Measurements from ENCODE around the gene PRELID3B. TPM values are rescaled to one million over a fixed set of nuclear protein-coding genes. Genes with fewer than 3 reads are reported as not detected.

PRELID3B gene
- total and polyA plus RNA-seq, 2 of the 8 experiments (the other 6 are each of a cell fraction or from before 2014, with no cell fraction given) = 8.1 to 50.5 TPM

- H3K36me3 ChIP-seq (ENCODE audit: control insufficient read depth in 2 of 4, insufficient read depth in 4 of 4, low read length in 3 of 4) = peaks cover 13 to 56% (median 43%) of the 10 kb centered on the region in 4 experiments; a peak in 7 of 8 replicates
- no peaks in the 10 kb centered on the region for H3K9me3 ChIP-seq (ENCODE audit: insufficient read depth in 2 of 2, low read depth in 1 of 2, low read length in 1 of 2)
- H4K20me1 ChIP-seq (replicated peaks in 1 of 2; ENCODE audit: control insufficient read depth in 1 of 2, insufficient read depth in 2 of 2, low read length in 2 of 2) = peaks cover 0 to 4% of the 10 kb centered on the region in 2 experiments
- CTCF ChIA-PET (ENCODE audit: partially characterized antibody) = interaction anchor here (1.8 to 2.0 kb wide), 2 partner anchors 23 to 88 kb away, joined by 5 to 6 read pairs; partner anchors contain the start of gene TUBB1
- H4K5ac ChIP-seq (ENCODE audit: insufficient read length, low read depth, low read length) = no peak overlapping the region
- no peaks in the 10 kb centered on the region for H3K4me1 ChIP-seq (replicated peaks in 1 of 4; ENCODE audit: control insufficient read depth in 3 of 4, insufficient read depth in 4 of 4, low read length in 3 of 4)
- no peak for DNase-seq (ENCODE audit: low read depth in 1 of 2, low spot score in 2 of 2)
- H2BK5ac ChIP-seq (ENCODE audit: low read depth, low read length) = no peak overlapping the region
- H3K79me1 ChIP-seq (ENCODE audit: low read depth, low read length) = no peaks in the 10 kb centered on the region
- H3K79me2 ChIP-seq (ENCODE audit: control insufficient read depth in 1 of 2, insufficient read depth in 2 of 2, low read length in 2 of 2) = no peaks in the 10 kb centered on the region
- H4K8ac ChIP-seq (ENCODE audit: extremely low read depth, insufficient read depth, low read length) = no peak overlapping the region
- H2BK15ac ChIP-seq (ENCODE audit: low read length) = no peak overlapping the region
- WGBS, 2 experiments (ENCODE audit: extremely low coverage in 1 of 2, insufficient coverage in 1 of 2, insufficient read length in 1 of 2, insufficient replicate concordance in 2 of 2, low coverage in 1 of 2, low lambda C conversion rate in 2 of 2, missing lambda C conversion rate in 1 of 2) = 93% methylated on average over 18 of the region's 18 CpGs; no CpG with 5 or more reads in 1 of the 2 experiments
- H2BK20ac ChIP-seq (ENCODE audit: low read length) = no peak overlapping the region
- POLR2A ChIA-PET (ENCODE audit: partially characterized antibody) = interaction anchor here (0.7 to 2.6 kb wide), 3 partner anchors 11 to 13 kb away, joined by 3 to 7 read pairs (median 6); no protein-coding TSS in a partner anchor
- H3K4me3 ChIP-seq (ENCODE audit: extremely low read depth in 1 of 4, insufficient read depth in 2 of 4, low read depth in 3 of 4, low read length in 4 of 4) = no peak overlapping the region
- H3K4me2 ChIP-seq (ENCODE audit: insufficient read depth in 1 of 2, low read depth in 2 of 2, low read length in 2 of 2) = no peak overlapping the region
- no peak overlapping the region for H2AK5ac ChIP-seq (ENCODE audit: low read depth, low read length)
- no peak for FAIRE-seq
- no peak overlapping the region for H2BK120ac ChIP-seq (replicated peaks; ENCODE audit: low read depth, low read length)
- no peak overlapping the region for H3K56ac ChIP-seq (replicated peaks; ENCODE audit: insufficient read length, low read depth, low read length)
- H3K9ac ChIP-seq (replicated peaks in 1 of 4; ENCODE audit: extremely low read depth in 1 of 4, low read depth in 3 of 4, low read length in 3 of 4) = no peak overlapping the region
- TF ChIP-seq KDM5A (IDR thresholded peaks at IDR 0.05; ENCODE audit: low read length) (no peak), SIRT6 (IDR thresholded peaks at IDR 0.05; ENCODE audit: low read length) (no peak), MAFK (IDR thresholded peaks at IDR 0.05; ENCODE audit: low read depth, low read length) (no peak), BCL11A (IDR thresholded peaks at IDR 0.05; ENCODE audit: low read depth in 2 of 2, low read length in 2 of 2) (no peak), JUND (IDR thresholded peaks at IDR 0.05; ENCODE audit: low read length) (no peak), CTBP2 (IDR thresholded peaks at IDR 0.05; ENCODE audit: borderline replicate concordance, insufficient read depth, insufficient read length, low read length) (no peak), CEBPB (IDR thresholded peaks at IDR 0.05; ENCODE audit: low read depth, low read length) (no peak), SUZ12 (IDR thresholded peaks at IDR 0.05; ENCODE audit: low read length) (no peak), SP4 (IDR thresholded peaks at IDR 0.05; ENCODE audit: low read length) (no peak), TBP (IDR thresholded peaks at IDR 0.05; ENCODE audit: low read depth, low read length) (no peak), JUN (IDR thresholded peaks at IDR 0.05; ENCODE audit: low read depth, low read length) (no peak), KDM1A (IDR thresholded peaks at IDR 0.05; ENCODE audit: borderline replicate concordance, low read length) (no peak)
- no peak overlapping the region for H3K4ac ChIP-seq (replicated peaks; ENCODE audit: insufficient read length, low read depth, low read length)
- no peak overlapping the region for H4K91ac ChIP-seq (replicated peaks; ENCODE audit: insufficient read length, low read length)
- no peaks in the 10 kb centered on the region for H3K27me3 ChIP-seq (replicated peaks in 1 of 4; ENCODE audit: control insufficient read depth in 3 of 4, extremely low read depth in 1 of 4, insufficient read depth in 3 of 4, low read length in 3 of 4)
- no peak overlapping the region for H3K14ac ChIP-seq (ENCODE audit: insufficient read length)
- no peak overlapping the region for H2BK12ac ChIP-seq (ENCODE audit: low read depth, low read length)
- no peak overlapping the region for H2AFZ ChIP-seq (ENCODE audit: low read length)
- no peak overlapping the region for H3K18ac ChIP-seq (ENCODE audit: extremely low read depth, low read length)
- H3K27ac ChIP-seq (ENCODE audit: low read depth, low read length) = no peak overlapping the region
- H3K23me2 ChIP-seq (ENCODE audit: low read depth, low read length) = no peaks in the 10 kb centered on the region
- H3K23ac ChIP-seq (ENCODE audit: insufficient read length) = no peak overlapping the region
These were observed 46.9 kb downstream of the PRELID3B start for GRCh38 chr20:58995461-58996225.
